Ishikawa (cell line): ENCODE measurements around the gene MRPL34.

Source experiments
- CEBPB ChIP-seq: IDR thresholded peaks from 2 replicates; pipeline ENCODE4 v1.6.1; 2012
- CREB1 ChIP-seq: IDR thresholded peaks from 2 replicates; pipeline ENCODE4 v1.6.1; 2012; ENCODE audit warnings: low read depth
- EP300 ChIP-seq: IDR thresholded peaks from 2 replicates; pipeline ENCODE4 v1.6.1; 2012; ENCODE audit warnings: borderline replicate concordance
- RAD21 ChIP-seq: IDR thresholded peaks from 2 replicates; pipeline ENCODE4 v1.6.1; 2012; ENCODE audit warnings: low read depth
- REST ChIP-seq: IDR thresholded peaks from 2 replicates; pipeline ENCODE4 v1.6.1; 2012; ENCODE audit warnings: low read depth, mild to moderate bottlenecking
- TAF1 ChIP-seq: IDR thresholded peaks from 2 replicates; pipeline ENCODE4 v1.6.1; 2012; ENCODE audit warnings: low read depth, mild to moderate bottlenecking
- TCF12 ChIP-seq: IDR thresholded peaks from 2 replicates; pipeline ENCODE4 v1.6.1; 2012; ENCODE audit warnings: low read depth
- TEAD4 ChIP-seq: IDR thresholded peaks from 2 replicates; pipeline ENCODE4 v1.6.1; 2012
- USF1 ChIP-seq: IDR thresholded peaks from 2 replicates; pipeline ENCODE4 v1.6.1; 2012

GRCh38 chr19:17336872-17337674 lies 31.4 kb downstream of the MRPL34 start, which contains the start of gene GTPBP3:
- TF ChIP-seq CREB1 (peak; percentile 17; the same call in 1 of the 2 replicates), TAF1 (peak; percentile 54; the same call in 1 of the 2 replicates), EP300 (no peak), TEAD4 (peak; percentile 67), TCF12 (peak; percentile 41; the same call in 1 of the 2 replicates), USF1 (peak; percentile 27; the same call in 1 of the 2 replicates), CEBPB (no peak), RAD21 (no peak), REST (no peak)
